Esophagus squamous epithelium (tissue), 5 donors: Measurements from ENCODE around the gene FRMD3. TPM values are rescaled to one million over a fixed set of nuclear protein-coding genes. Genes with fewer than 3 reads are reported as not detected.

ENCODE experiments used
- DNase-seq: peaks from one replicate; lab custom pipeline; 2025; lab: John Stamatoyannopoulos, UW
- H3K27ac ChIP-seq, 4 donors: fragments of 200-600 bp; sonication (generic); one replicate each; pipeline ENCODE4 v1.5.1; 2016 to 2019; ENCODE audit warnings: mild to moderate bottlenecking in 1 of 4
- H3K27me3 ChIP-seq, 4 donors: fragments of 200-600 bp; sonication (generic); 1 replicate in 3 of 4; 2 replicates in 1 of 4; pipeline versions ENCODE4 v1.5.1 to v1.6.0; 2017 to 2021; ENCODE audit warnings: antibody characterized with exemption in 1 of 4
- H3K36me3 ChIP-seq, 3 donors: fragments of 200-600 bp; sonication (generic); one replicate each; pipeline ENCODE4 v1.5.1; 2016 to 2019
- H3K4me1 ChIP-seq, 3 donors: fragments of 200-600 bp; sonication (generic); one replicate each; pipeline ENCODE4 v1.5.1; 2017 to 2019
- H3K4me3 ChIP-seq, 4 donors: fragments of 200-600 bp; sonication (generic); 1 replicate in 3 of 4; 2 replicates in 1 of 4; pipeline ENCODE4 v1.5.1; 2016 to 2019; ENCODE audit warnings: mild to moderate bottlenecking in 2 of 4, moderate library complexity in 1 of 4
- H3K9me3 ChIP-seq, 3 donors: fragments of 200-600 bp; sonication (generic); one replicate each; pipeline ENCODE4 v1.5.1; 2016 to 2019
- POLR2A ChIP-seq, 4 donors: fragments of 450-650 bp; IDR thresholded peaks; one replicate each; pipeline ENCODE4 v1.6.1; 2017; ENCODE audit warnings: antibody characterized with exemption in 4 of 4, mild to moderate bottlenecking in 4 of 4, moderate library complexity in 3 of 4
- WGBS, 2 donors: methylation state at CpG; one replicate each; pipeline ENCODE4 v1.1.5; 2018; 5-methylcytosine and 5-hydroxymethylcytosine counted together
- intact Hi-C: fragments of 100-400 bp; cut with DNase I; formaldehyde crosslinking; loops from one replicate; pipeline ENCODE4 v1.15.0; 2022
- total RNA-seq, 4 donors: library from RNA; depleted of rRNA; stranded (reverse); fragments of >200 nt; gene quantifications; one replicate each; pipeline ENCODE4 v1.1.0, GENCODE V29; 2016
- TF ChIP-seq, protein P1 (sequence below), 6 experiments: fragments of 450-650 bp in 4 of 6; fragments of 200-600 bp in 2 of 6; sonication (generic) in 2 of 6; IDR thresholded peaks; one replicate each; pipeline ENCODE4 v1.5.1; 2016 to 2019; ENCODE audit warnings: antibody characterized with exemption in 6 of 6, mild to moderate bottlenecking in 4 of 6, moderate library complexity in 4 of 6
- donor health status: DM: yes; HTN: yes; CAD: no.

FRMD3 gene
- total RNA-seq, 4 donors from 2014 or later, result 0.27 to 6.9 (median 2.1) TPM

- Histone ChIP-seq H3K4me1 (no peaks in the 10 kb centered on the region), H3K9me3 (no peaks in the 10 kb centered on the region)
- 80 to 94% methylated on average over 2 of the region's 2 CpGs for WGBS, 2 donors
Measured at GRCh38 chr9:83296123-83296522, 242.1 kb downstream of the FRMD3 start.

DNA sequence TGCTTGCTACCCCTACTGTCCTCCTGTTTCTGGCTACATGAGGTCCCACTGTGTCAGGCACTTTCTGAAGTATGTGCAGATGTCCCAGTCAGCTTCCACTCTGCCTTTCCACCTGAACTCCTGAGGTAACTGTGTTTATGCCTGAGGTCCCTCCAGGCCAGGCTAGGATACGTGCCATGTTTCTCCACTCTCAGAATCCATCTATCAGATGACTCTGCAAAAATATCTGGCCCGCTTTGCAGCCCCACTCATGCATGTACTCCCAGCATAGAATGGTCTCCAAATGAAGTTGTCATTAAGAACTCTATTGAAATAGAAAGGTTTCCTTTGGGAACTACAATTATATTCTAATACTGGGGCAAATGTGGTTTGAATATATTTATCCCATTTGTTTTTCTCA lies 243.4 kb downstream of the FRMD3 start:
- Histone ChIP-seq H3K9me3 (no peaks in the 10 kb centered on the region), H3K4me3 (no peak overlapping the region), H3K4me1 (no peaks in the 10 kb centered on the region), H3K36me3 (no peaks in the 10 kb centered on the region), H3K27ac (no peak overlapping the region), H3K27me3 (no peaks in the 10 kb centered on the region)
- intact Hi-C loops, result no loop called here
- no peak for DNase-seq
- TF ChIP-seq, protein P1, sequence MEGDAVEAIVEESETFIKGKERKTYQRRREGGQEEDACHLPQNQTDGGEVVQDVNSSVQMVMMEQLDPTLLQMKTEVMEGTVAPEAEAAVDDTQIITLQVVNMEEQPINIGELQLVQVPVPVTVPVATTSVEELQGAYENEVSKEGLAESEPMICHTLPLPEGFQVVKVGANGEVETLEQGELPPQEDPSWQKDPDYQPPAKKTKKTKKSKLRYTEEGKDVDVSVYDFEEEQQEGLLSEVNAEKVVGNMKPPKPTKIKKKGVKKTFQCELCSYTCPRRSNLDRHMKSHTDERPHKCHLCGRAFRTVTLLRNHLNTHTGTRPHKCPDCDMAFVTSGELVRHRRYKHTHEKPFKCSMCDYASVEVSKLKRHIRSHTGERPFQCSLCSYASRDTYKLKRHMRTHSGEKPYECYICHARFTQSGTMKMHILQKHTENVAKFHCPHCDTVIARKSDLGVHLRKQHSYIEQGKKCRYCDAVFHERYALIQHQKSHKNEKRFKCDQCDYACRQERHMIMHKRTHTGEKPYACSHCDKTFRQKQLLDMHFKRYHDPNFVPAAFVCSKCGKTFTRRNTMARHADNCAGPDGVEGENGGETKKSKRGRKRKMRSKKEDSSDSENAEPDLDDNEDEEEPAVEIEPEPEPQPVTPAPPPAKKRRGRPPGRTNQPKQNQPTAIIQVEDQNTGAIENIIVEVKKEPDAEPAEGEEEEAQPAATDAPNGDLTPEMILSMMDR (IDR thresholded peaks at IDR 0.05), result no peak
- no peak for TF ChIP-seq POLR2A (IDR thresholded peaks at IDR 0.05)
- 93 to 95% methylated on average over 2 of the region's 2 CpGs for WGBS, 2 donors

More at GRCh38 chr9:83296123-83296522, 242.1 kb downstream of the FRMD3 start:
- Histone ChIP-seq H3K4me3 (no peak overlapping the region), H3K27me3 (no peaks in the 10 kb centered on the region), H3K36me3 (no peaks in the 10 kb centered on the region), H3K27ac (no peak overlapping the region)
- TF ChIP-seq POLR2A (IDR thresholded peaks at IDR 0.05), result no peak
- TF ChIP-seq, protein P1 (IDR thresholded peaks at IDR 0.05), result no peak
- intact Hi-C loops, result no loop called here
- no peak for DNase-seq

DNA sequence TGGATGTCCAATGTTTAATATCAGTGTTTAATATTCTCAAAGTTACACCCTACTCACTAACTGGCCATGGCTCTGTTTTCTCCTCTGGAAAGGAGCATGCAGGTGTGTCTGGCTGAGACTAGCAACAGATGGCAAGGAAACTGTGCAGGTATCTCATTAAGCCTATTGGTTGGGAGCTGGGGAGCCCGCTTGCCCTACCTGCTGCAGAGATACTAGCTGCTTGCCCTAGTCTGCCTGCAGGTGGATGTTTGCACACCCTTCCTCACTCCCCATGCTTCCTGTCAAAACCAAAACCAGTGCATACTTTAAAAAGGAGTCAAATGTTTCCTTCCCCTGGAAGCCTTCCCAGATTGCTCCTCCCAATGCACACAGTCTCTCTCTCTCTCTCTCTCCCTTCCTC lies 247.0 kb downstream of the FRMD3 start:
- H3K9me3 ChIP-seq, result no peaks in the 10 kb centered on the region
- DNase-seq, result no peak
- intact Hi-C loops, result no loop called here
- no peak overlapping the region for H3K4me3 ChIP-seq
- no peaks in the 10 kb centered on the region for H3K36me3 ChIP-seq
- 89 to 91% methylated on average over 1 of the region's 1 CpG for WGBS, 2 donors
- H3K27ac ChIP-seq, result no peak overlapping the region
- no peaks in the 10 kb centered on the region for H3K27me3 ChIP-seq
- TF ChIP-seq, protein P1 (IDR thresholded peaks at IDR 0.05), result no peak
- no peak for TF ChIP-seq POLR2A (IDR thresholded peaks at IDR 0.05)
- H3K4me1 ChIP-seq, result no peaks in the 10 kb centered on the region

DNA sequence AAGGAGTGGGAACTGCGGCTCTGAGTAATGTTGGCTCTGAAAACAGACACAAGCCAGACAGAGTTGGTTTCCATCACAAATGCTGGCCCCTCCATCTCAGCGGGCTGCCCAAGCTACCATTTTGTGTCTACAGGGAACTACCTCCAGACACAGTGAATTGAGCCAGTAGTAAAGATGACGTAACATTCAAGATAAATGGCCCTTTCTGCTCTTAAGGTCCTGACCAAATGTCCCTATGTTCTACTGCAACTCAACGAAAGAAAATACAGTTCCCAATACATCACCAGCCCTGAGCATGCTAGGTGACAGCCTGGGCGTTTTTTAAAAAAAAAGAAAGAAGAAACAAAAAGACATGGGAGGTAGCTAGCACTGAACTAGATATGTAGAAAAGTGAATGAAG lies 247.5 kb downstream of the FRMD3 start:
- DNase-seq, result no peak
- Histone ChIP-seq H3K36me3 (no peaks in the 10 kb centered on the region), H3K9me3 (no peaks in the 10 kb centered on the region), H3K4me3 (no peak overlapping the region), H3K27me3 (no peaks in the 10 kb centered on the region), H3K27ac (no peak overlapping the region), H3K4me1 (no peaks in the 10 kb centered on the region)
- WGBS, 2 donors, result 20 to 54% methylated on average over 3 to 5 of the region's 5 CpGs
- intact Hi-C loops, result no loop called here
- TF ChIP-seq POLR2A (IDR thresholded peaks at IDR 0.05), result no peak
- TF ChIP-seq, protein P1 (IDR thresholded peaks at IDR 0.05), result no peak

GRCh38 chr9:83287021-83287420 lies 251.2 kb downstream of the FRMD3 start:
- Histone ChIP-seq H3K27me3 (no peaks in the 10 kb centered on the region), H3K36me3 (no peaks in the 10 kb centered on the region), H3K9me3 (no peaks in the 10 kb centered on the region), H3K27ac (no peak overlapping the region), H3K4me1 (peaks cover 0 to under 1% (median 0%) of the 10 kb centered on the region in 3 donors), H3K4me3 (no peak overlapping the region)
- no peak for DNase-seq
- intact Hi-C loops, result no loop called here
- TF ChIP-seq POLR2A (IDR thresholded peaks at IDR 0.05), result no peak
- TF ChIP-seq, protein P1 (IDR thresholded peaks at IDR 0.05), result no peak
- 67 to 75% methylated on average over 1 of the region's 1 CpG for WGBS, 2 donors
